Measurements from ENCODE around the gene ARHGDIG.
"Not testable (repeated sequence)": the region's sequence is repeated elsewhere in the genome, so short reads cannot be mapped to it uniquely, and the experiment has no call there.

ARHGDIG gene

GRCh38 chr16:331181-331814 lies 50.9 kb downstream of the ARHGDIG start:
- DNase-seq (ENCODE audit: low spot score): not testable (repeated sequence)
